ENCODE data around the gene GNPTG. TPM values are rescaled to one million over a fixed set of nuclear protein-coding genes. Genes with fewer than 3 reads are reported as not detected.

The GNPTG gene
- total RNA-seq, 1 donor from 2014 or later: 50.5 TPM

GRCh38 chr16:1383556-1383955, 31.8 kb downstream of the GNPTG start:
- Mint-ChIP-seq H3K27ac (ENCODE audit: unreplicated experiment) (no peak overlapping the region), H3K9me3 (ENCODE audit: unreplicated experiment) (peaks cover 7% of the 10 kb centered on the region), H3K36me3 (ENCODE audit: unreplicated experiment) (no peaks in the 10 kb centered on the region), H3K4me3 (ENCODE audit: unreplicated experiment) (no peak overlapping the region), H3K27me3 (ENCODE audit: unreplicated experiment) (peaks cover 9% of the 10 kb centered on the region), H3K4me1 (ENCODE audit: low read depth, unreplicated experiment) (peaks cover 5% of the 10 kb centered on the region)
- TF ChIP-seq CTCF (IDR thresholded peaks at IDR 0.05; ENCODE audit: partially characterized antibody, unreplicated experiment): no peak
- no peak for DNase-seq

- no peak for TF ChIP-seq CTCF (IDR thresholded peaks at IDR 0.05; ENCODE audit: partially characterized antibody, unreplicated experiment)
- Mint-ChIP-seq H3K4me1 (ENCODE audit: low read depth, unreplicated experiment) (no peaks in the 10 kb centered on the region), H3K9me3 (ENCODE audit: unreplicated experiment) (peaks cover 3% of the 10 kb centered on the region), H3K27ac (ENCODE audit: unreplicated experiment) (no peak overlapping the region), H3K36me3 (ENCODE audit: unreplicated experiment) (no peaks in the 10 kb centered on the region), H3K27me3 (ENCODE audit: unreplicated experiment) (peaks cover 2% of the 10 kb centered on the region), H3K4me3 (ENCODE audit: unreplicated experiment) (no peak overlapping the region)
- no peak for DNase-seq
These were observed 33.5 kb downstream of the GNPTG start for GRCh38 chr16:1385232-1385631.

- Mint-ChIP-seq H3K27me3 (ENCODE audit: unreplicated experiment) (peaks cover 2% of the 10 kb centered on the region), H3K4me1 (ENCODE audit: low read depth, unreplicated experiment) (no peaks in the 10 kb centered on the region), H3K27ac (ENCODE audit: unreplicated experiment) (no peak overlapping the region), H3K9me3 (ENCODE audit: unreplicated experiment) (peaks cover 3% of the 10 kb centered on the region), H3K4me3 (ENCODE audit: unreplicated experiment) (no peak overlapping the region), H3K36me3 (ENCODE audit: unreplicated experiment) (no peaks in the 10 kb centered on the region)
- no peak for DNase-seq
- no peak for TF ChIP-seq CTCF (IDR thresholded peaks at IDR 0.05; ENCODE audit: partially characterized antibody, unreplicated experiment)
These were observed 35.6 kb downstream of the GNPTG start for GRCh38 chr16:1387331-1387730.

- no peak for TF ChIP-seq CTCF (IDR thresholded peaks at IDR 0.05; ENCODE audit: partially characterized antibody, unreplicated experiment)
- Mint-ChIP-seq H3K4me1 (ENCODE audit: low read depth, unreplicated experiment) (peaks cover 3% of the 10 kb centered on the region), H3K36me3 (ENCODE audit: unreplicated experiment) (no peaks in the 10 kb centered on the region), H3K27ac (ENCODE audit: unreplicated experiment) (no peak overlapping the region), H3K27me3 (ENCODE audit: unreplicated experiment) (peaks cover 2% of the 10 kb centered on the region), H3K4me3 (ENCODE audit: unreplicated experiment) (no peak overlapping the region), H3K9me3 (ENCODE audit: unreplicated experiment) (peaks cover 1% of the 10 kb centered on the region)
- DNase-seq: no peak
These were observed 38.0 kb downstream of the GNPTG start for GRCh38 chr16:1389762-1390161.

- H3K4me1 Mint-ChIP-seq (ENCODE audit: low read depth, unreplicated experiment): peaks cover 3% of the 10 kb centered on the region
- no peaks in the 10 kb centered on the region for H3K36me3 Mint-ChIP-seq (ENCODE audit: unreplicated experiment)
- DNase-seq: no peak
- no peak overlapping the region for H3K27ac Mint-ChIP-seq (ENCODE audit: unreplicated experiment)
- no peak overlapping the region for H3K4me3 Mint-ChIP-seq (ENCODE audit: unreplicated experiment)
- H3K27me3 Mint-ChIP-seq (ENCODE audit: unreplicated experiment): peaks cover 2% of the 10 kb centered on the region
- no peak for TF ChIP-seq CTCF (IDR thresholded peaks at IDR 0.05; ENCODE audit: partially characterized antibody, unreplicated experiment)
- peaks cover 1% of the 10 kb centered on the region for H3K9me3 Mint-ChIP-seq (ENCODE audit: unreplicated experiment)
These were observed 38.6 kb downstream of the GNPTG start for GRCh38 chr16:1390239-1390779.
